DMS53 treated with DMSO at 0.1 percent for 48 hours (cell line): ENCODE measurements around the gene OR2AG1.
A peak's percentile ranks its signal among the peaks of the same experiment; 100 is the strongest.

Source experiments
- DNase-seq: peaks from one replicate; lab custom pipeline; 2025; ENCODE audit not compliant: unreplicated experiment; lab: John Stamatoyannopoulos, UW

Gene OR2AG1, protein sequence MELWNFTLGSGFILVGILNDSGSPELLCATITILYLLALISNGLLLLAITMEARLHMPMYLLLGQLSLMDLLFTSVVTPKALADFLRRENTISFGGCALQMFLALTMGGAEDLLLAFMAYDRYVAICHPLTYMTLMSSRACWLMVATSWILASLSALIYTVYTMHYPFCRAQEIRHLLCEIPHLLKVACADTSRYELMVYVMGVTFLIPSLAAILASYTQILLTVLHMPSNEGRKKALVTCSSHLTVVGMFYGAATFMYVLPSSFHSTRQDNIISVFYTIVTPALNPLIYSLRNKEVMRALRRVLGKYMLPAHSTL

DNA sequence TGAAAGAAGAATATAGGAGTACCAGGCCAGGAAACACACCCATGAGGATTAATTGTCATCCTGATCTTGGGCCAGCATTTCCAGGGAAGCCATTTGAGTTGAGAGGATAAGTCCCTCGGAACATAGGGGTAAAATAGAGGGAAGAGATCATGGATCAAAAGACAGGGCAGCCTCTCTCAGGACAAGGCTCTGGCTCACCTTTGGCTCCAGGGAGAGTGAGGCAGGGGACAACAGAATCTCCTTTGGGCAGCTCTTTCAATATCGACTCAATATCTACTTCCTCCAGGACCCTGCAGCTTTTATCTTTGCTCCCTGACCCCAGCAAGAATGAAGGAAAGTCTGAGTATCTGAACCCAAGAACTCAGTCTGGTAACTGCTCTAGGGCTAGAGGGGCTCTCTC lies at the start of gene OR2AG1:
Gene OR2AG1 (plus strand): TSS at position 301 of the 400 bp plus-strand sequence. CDS start 2,018 bp downstream, outside the sequence.
- DNase-seq: no peak

DNA sequence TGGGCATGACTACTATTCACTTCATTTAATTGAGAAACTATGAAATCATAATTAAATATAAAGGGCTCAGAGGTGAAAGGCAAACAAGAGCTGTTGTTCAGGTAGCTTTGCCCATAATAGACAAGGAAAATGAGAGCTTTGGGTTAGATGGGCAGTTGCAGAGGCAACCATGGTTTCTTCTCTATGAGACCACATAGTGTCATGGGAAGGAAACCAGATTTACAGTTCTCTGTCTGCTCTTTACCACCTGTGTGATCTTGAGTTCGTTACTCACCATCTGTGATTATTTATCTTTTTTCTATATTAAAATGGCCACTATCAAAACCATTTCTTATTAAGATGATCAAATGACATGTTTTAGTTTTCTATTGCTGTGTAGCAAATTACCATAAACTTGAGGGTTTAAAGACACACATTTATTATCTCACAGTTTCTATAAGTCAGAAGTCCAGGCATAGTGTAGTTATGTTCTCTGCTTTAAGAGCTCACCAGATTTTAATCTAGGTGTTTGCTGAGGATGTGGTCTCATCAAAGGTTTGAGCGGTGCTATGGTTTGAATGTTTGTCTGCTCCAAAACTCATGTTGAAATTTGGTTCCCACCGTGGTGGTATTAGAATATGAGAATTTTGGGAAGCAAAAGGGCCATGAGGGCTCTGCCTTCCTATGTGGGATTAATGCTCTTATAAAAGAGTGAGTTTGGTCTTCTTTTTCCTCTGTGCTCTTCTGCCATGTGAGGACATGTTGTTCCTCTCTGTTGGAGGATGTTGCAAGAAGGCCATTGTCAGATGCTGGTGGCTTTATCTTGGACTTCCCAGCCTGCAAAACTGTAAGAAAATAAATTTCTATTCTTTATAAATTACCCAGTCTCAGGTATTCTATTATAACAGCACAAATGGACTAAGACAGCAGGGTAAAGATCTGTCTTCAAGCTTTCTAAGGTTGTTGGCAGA lies 49.2 kb upstream of the OR2AG1 start:
- DNase-seq: no peak

DNA sequence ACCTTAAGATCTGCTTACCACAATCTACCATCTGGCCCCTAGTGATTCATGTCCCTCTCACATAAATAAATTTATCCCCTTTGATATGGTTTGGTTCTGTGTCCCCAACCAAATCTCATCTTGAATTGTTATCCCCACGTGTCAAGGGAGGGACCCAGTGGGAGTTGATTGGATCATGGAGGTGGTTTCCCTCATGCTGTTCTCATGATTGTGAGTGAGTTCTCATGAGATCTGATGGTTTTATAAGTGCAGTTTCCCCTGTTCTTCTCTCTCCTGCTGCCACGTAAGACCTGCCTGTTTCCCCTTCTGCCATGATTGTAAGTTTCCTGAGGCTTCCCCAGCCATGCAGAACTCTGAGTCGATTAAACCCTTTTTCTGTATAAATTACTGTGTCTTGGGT lies 48.2 kb upstream of the OR2AG1 start:
- no peak for DNase-seq

DNA sequence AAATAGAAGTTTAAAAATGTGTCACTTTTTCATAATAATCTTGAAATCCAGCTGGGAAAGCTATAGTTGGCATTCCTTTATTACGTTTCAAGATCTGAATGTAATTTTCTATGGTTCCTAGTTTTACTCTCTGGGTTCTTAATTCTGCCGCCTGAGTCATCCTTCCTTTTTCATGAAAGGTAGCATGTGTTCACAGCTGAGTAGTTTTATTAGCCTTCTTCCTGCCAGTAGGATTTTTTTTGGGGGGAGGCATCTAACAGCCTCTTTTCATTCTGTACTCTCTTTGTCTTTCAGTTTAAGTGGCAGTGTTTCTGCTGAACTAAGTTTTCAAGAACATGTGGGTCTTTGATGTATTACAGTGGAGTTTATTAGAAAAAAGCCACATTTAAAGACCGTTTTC lies 47.5 kb upstream of the OR2AG1 start:
- DNase-seq: no peak

DNA sequence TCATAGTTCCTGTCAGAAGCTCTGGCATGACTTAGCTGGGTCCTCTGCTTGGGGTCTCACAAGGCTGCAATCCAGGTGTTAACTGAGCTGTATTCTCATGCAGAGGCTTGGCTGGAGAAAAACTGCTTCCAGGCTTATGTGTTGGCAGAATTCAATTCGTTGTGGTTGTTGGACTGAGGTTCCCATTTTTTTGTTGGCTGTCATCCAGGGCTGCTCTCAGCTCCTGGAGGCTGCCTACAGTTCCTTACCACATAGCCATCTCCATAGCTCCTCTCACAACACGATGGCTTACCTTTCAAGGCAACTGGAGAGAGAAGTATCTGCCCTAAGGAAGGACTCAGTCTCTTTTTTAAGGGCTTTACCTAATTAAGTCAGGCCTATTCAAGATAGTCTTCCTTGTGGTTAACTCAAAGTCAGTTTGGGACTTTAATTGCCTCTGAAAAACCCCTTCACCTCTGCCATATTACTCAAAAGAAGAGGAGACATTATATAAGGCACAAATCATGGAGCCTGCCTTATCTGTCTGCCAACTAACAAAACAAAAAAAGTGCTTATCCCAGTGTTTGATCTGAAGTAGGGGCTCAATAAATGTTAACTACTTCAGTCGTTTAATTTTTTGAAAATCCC lies 46.2 kb upstream of the OR2AG1 start:
- no peak for DNase-seq

DNA sequence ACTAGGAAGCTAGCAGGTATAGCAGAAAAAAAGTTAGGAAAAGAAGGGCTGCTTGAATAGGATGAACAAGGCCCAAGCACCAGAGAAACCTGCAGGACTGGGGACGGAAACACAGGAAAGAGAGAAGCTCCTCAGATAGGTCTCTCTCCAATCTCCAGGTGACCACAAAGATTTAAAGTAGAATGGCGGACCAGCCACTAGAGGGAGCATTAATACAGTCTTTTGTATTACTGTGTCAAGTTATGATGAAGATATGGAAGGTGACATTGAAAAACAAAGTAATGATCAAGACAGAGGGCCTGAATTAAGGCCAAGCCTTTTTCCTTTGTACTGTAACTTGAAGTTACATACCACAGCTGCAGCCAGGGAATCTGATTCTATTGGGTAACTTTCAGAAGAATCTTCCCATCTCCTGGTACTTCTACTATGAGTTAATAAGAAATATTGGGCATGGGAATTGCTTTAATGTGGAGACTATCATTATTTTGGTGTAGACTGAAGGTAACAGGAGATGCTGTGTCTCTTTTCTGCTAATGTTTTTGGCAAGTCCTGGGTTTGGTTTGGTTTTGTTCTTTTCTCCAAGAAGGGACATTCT lies 44.9 kb upstream of the OR2AG1 start:
- peak; percentile 74 for DNase-seq

DNA sequence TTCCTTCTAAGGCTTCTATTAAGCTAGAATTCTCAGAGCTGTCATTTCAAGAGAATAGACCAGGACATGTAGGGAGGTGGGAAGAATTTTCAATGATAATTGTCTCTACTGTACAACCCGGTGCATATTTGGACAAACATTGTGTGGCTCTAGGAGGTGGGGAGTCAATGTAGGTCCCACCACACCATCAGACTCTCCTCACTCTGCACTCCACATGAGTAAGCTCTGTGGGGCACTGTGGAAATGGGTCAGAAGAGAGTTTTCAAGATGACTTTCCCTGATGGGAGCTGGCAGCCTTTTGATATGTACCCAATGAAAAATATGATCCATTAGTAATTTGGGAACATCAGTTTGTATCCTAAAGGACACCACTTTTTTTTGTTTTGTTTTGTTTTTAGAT lies 44.2 kb upstream of the OR2AG1 start:
- DNase-seq: no peak

DNA sequence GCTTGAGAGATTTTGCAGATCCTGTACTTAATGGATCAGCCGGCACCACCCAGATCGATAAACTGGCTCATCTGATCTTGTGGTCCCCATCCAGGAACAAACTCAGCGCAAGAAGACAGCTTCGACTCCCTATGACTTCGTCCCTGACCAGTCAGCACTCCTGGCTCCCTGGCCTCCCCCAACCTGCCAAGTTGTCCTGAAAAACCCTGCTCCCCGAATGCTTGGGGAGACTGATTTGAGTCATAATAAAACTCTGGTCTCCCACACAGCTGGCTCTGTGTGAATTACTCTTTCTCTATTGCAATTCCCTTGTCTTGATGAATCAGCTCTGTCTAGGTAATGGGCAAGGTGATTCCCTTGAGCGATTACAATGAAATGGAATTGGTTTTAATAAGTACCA lies 40.6 kb upstream of the OR2AG1 start:
- no peak for DNase-seq

DNA sequence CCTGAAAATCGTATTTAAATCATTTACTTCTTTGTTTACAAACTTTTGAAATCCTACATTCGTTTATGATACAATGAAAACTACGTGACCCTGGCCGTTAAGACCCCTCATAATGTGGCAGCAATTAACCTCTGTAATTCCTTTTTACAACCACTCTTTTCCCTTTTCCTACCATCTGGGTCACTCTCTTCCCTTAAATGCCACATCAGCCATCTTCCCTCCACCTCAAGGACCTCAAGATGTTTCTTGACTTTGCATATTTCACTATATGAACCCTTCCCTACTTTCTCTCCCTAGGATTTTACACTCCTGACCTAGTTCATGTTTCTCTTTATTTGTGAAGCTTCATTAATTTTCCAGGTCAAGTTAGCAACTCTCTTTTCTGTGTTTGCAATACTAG lies 37.8 kb upstream of the OR2AG1 start:
- no peak for DNase-seq

DNA sequence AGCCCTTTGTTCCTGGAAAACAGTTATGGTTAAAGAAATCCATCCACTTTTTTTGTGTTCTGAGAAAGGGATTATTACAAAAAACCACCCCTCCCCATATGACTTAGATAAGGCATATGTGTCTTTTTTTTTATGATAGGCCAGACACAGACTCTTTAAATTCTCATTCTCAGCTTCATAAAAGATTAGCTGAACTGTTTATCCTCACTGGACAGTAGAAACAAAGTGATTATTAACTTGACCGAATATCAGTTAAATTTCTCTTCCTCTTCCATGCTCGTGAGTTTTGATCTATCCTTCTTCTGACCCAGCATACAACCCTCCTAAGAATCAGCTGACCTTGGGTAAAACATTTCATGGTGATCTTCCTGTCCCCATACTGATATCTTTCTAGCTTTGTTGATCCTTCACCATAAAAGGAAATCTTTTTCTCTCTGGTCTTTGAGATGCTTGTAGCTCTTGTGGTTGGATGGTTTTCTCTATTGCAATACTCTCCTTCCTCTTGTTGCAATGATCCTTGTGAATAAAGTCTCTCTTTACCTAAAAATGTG lies 37.3 kb upstream of the OR2AG1 start:
- no peak for DNase-seq

DNA sequence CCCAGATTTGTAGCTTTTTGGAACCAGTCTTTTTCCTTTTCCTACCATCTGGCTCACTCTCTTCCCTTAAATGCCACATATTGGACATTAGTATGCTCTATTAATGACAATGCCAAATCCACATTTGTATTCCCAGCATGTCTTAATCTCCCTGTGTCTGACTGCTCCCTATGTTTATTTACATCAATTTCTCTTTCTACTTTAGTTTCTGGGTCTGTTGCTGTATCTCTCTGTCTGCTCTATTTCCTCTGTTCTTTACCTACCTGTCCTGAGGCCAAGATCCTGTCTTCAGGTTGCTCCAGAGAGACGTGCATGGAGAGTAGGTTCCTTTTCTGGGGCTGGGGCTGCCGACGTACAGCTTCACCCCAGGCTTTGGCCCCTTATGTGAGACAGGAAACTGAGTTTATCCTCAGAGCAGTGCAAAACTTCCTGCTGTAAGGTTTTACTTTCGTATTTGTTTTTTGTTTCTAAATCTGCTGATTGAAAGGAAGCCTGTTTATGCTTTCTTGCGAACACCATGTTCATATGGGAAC lies 36.7 kb upstream of the OR2AG1 start:
- no peak for DNase-seq

DNA sequence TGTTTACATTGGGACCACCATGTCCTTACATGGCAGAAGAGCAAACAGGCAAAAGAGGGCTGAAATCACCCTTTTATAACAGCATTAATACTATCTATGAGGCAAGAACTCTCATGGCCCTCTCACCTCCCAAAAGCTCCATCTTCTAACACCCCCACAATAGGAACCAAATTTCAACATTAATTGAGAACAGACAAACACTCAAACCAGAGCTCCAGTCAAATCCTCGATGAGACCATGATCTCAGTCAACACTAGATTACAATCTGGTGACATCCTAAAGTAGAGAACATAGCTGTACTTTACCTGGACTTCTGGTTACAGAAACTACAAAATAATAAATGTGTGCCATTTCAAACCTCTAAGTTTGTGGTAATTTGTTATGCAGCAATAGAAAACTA lies 36.2 kb upstream of the OR2AG1 start:
- no peak for DNase-seq

DNA sequence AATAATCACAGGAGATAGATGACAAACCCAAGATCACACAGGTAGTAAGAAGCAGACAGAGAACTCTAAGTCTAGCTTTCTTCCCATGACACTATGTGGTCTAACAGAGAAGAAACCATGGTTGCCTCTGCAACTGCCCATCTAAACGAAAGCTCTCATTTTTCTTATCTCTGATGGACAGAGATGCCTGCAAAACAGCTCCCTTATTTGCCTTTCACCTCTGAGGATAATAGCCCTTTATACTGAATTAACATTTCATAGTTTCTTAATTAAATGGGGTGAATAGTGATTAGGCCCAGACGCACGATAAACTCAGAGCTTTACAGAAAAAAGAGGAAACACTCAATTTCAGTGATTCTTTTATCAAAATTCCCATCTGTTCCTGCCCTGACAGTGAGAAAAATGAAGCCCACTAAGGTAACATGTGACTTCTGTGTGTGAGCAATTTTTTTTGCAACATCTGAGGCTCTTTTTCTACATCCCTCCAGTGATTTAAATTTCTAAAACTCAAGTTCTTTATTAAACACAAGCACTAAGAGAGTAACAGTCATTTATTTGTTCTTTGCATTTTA lies 35.6 kb upstream of the OR2AG1 start:
- DNase-seq: no peak

DNA sequence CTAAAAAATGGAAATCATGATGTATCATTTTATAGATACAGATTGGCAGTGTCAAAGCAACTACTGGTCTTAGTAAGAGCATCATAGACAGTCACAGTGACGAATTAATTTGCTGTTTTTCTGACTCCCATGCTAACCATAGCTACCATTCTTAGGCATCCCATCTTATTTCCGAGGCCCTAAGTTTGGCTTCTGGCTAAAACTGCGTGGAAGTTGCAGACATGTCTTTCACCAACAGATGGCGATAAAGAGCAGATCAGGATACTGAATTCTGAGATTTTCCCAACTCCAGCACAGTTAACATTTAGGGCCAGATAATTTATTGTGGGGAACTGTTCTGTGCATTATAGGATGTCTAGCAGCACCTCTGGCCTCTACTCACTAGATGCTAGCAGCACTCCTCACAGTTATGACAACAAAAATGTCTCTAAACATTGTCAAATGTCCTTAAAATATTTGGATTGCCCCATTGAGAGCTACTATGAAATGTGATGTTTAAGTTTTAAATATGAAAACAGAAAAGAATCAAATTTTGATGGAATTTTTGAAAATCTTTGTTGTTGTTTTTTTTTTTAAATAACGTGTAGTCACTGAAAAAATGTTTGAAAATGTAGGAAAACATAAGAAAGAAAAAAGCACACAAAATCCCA lies 27.4 kb upstream of the OR2AG1 start:
- DNase-seq: peak; percentile 17

DNA sequence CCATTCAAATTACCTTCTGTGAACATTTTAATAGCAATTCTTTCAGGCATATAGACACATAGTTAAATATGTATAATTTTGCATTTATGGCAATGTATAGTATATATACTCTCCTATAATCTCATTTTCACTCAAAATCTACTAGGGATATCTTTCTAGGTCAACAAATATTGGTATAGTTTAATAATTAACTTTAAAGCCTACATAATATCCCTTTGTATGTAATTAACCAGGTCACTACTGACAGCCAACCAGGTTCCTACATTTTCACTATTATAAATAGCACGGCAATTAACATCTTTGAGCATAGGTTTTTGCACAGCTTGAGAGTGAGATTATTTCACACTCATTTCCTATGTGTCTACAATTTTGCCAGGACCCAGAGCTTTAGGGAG lies 26.9 kb upstream of the OR2AG1 start:
- peak; percentile 20 for DNase-seq

DNA sequence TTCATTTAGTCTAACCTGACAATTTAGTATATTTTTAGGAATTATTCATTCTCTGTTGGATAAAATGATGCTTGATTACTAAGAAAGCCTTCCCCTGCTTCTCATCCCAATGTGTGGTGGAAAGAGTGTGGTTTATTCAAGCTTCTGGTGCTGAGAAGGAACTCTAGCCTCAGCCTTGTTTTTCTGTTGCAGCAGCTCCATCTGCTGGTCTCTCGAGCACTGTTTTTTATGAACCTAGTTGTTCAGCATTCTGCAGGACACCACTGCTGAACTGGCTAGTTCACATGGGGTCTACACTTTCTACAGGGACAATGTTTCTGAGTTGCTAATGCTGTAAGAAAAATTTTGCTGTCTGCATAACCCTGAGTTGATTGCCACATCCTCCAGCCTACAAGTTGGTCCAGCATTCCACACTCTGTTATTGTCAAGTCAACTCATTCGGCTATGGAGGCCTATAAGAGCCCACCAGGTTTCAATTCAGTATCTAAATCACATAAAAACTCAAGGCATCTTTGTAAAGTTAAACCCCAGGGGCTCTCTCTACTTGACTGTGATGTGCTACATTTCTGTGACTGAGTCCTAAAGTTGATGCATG lies 25.4 kb upstream of the OR2AG1 start:
- peak; percentile 59 for DNase-seq

DNA sequence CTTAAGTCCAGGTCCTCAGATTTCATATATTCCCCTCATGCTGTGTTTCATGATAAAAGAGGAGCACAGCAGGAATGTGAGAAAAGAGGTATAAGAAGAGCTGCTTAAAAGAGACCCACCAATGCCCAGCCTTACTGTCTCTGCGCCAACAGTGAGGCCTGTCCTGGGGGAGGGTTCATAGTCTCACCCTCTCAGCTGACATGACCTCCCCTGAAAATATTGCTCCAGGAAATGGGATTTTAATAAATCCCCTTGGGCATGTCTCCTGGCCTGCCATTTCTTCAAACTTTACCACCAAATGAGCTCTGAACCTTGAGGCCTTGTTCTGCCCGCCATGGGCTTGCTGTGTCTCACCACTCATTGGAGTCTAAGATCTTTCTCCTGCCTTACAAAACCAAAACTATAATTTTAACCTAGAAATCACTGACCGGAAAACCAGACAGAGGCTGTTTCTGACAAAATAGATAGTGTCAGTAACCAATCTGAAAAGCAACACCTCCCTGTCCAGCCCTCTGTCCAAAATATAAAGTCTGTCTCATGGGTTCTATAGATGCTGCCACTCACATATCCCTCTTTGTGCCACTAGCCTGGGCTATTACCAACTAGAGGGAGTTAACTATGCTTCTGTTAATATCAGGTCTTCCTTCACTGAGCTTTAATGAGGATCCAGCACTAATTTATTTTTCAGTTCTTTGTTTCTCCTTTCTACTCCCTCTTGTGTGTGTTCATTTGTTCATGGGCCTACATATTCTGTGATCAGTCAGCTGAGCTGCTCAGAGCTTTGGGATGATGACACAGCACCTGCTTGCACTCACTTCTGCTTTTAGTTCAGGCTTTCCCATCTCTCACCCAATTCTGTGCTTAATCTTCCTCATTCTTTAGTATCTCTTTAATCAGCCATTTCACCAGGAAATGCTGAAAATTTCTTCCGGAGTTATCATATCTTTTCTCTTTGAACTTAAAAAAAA lies 10.6 kb upstream of the OR2AG1 start, which contains the start of gene OR2AG2:
Gene OR2AG2 (minus strand): TSS at position 51 of the 968 bp plus-strand sequence. CDS start 3,019 bp downstream, outside the sequence.
- DNase-seq: no peak

DNA sequence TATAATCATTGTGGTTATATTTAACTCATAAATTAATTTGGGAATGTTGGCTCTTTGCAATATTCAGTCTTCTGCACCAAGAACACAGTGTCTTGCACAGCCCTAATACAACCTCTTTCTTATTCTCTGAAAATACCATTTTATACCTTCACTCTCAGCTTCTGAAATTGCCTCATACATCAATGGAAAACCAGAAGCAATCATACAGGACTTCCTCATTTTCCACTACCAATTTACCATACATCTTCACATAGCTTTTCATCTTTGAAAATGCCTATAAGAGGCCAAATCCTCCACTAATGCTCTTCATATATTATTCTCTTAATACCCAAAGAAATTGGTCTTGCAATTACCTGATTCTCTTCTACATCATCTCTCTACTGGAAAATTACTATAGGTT lies 4.3 kb upstream of the OR2AG1 start:
- no peak for DNase-seq
